Hepatocyte (in vitro differentiated cells): ENCODE data around the gene CFAP54. TPM values are rescaled to one million over a fixed set of nuclear protein-coding genes. Genes with fewer than 3 reads are reported as not detected.

Experiments used
- DNase-seq: peaks from one replicate; pipeline ENCODE4 v3.0.0-alpha.2; 2016; ENCODE audit warnings: low spot score
- H2AFZ ChIP-seq: fragments of 200-600 bp; sonication (generic); 2 replicates; pipeline ENCODE4 v1.6.0; 2016; ENCODE audit warnings: antibody characterized with exemption, mild to moderate bottlenecking
- H3K27ac ChIP-seq: fragments of 200-600 bp; sonication (generic); 2 replicates; pipeline ENCODE4 v1.5.1; 2016; ENCODE audit warnings: mild to moderate bottlenecking
- H3K27me3 ChIP-seq: fragments of 200-600 bp; sonication (generic); 2 replicates; pipeline ENCODE4 v1.6.1; 2016
- H3K36me3 ChIP-seq: fragments of 200-600 bp; sonication (generic); replicated peaks from 2 replicates; pipeline ENCODE4 v1.5.1; 2016; ENCODE audit warnings: low read depth; ENCODE audit not compliant: insufficient read depth
- H3K4me1 ChIP-seq: fragments of 200-600 bp; sonication (generic); 2 replicates; pipeline ENCODE4 v1.5.1; 2016; ENCODE audit warnings: mild to moderate bottlenecking, moderate library complexity; ENCODE audit not compliant: insufficient read depth
- H3K4me2 ChIP-seq: fragments of 200-600 bp; sonication (generic); 2 replicates; pipeline ENCODE4 v1.6.0; 2016
- H3K4me3 ChIP-seq: fragments of 200-600 bp; sonication (generic); 2 replicates; pipeline ENCODE4 v1.5.1; 2016; ENCODE audit warnings: mild to moderate bottlenecking
- H3K79me2 ChIP-seq: fragments of 200-600 bp; sonication (generic); 2 replicates; pipeline ENCODE4 v1.6.0; 2017; ENCODE audit warnings: mild to moderate bottlenecking
- H3K9me2 ChIP-seq: fragments of 200-600 bp; sonication (generic); replicated peaks from 2 replicates; pipeline ENCODE4 v1.6.0; 2017; ENCODE audit warnings: mild to moderate bottlenecking; ENCODE audit not compliant: insufficient read depth
- H3K9me3 ChIP-seq: fragments of 200-600 bp; sonication (generic); 2 replicates; pipeline ENCODE4 v1.5.1; 2016; ENCODE audit warnings: low read depth, mild to moderate bottlenecking
- H4K20me1 ChIP-seq: fragments of 200-600 bp; sonication (generic); 2 replicates; pipeline ENCODE4 v1.6.0; 2016; ENCODE audit warnings: mild to moderate bottlenecking; ENCODE audit not compliant: insufficient read depth, poor library complexity, severe bottlenecking
- CTCF ChIP-seq: fragments of 200-600 bp; sonication (generic); IDR thresholded peaks from 2 replicates; pipeline ENCODE4 v1.5.1; 2016; ENCODE audit warnings: antibody characterized with exemption, mild to moderate bottlenecking; ENCODE audit not compliant: poor library complexity
- EZH2 ChIP-seq: fragments of 200-600 bp; sonication (generic); IDR thresholded peaks from 2 replicates; pipeline ENCODE4 v1.6.1; 2016; ENCODE audit warnings: antibody characterized with exemption, mild to moderate bottlenecking, borderline replicate concordance
- EZH2phosphoT487 ChIP-seq: fragments of 200-600 bp; sonication (generic); IDR thresholded peaks from one replicate; pipeline ENCODE4 v1.6.1; 2018; ENCODE audit warnings: antibody characterized with exemption, mild to moderate bottlenecking, low read depth, moderate library complexity; ENCODE audit not compliant: unreplicated experiment, severe bottlenecking
- WGBS: methylation state at CpG from one replicate; pipeline ENCODE4 v1.1.6; 2016; ENCODE audit warnings: low lambda C conversion rate; ENCODE audit errors: missing lambda C conversion rate; 5-methylcytosine and 5-hydroxymethylcytosine counted together
- polyA plus RNA-seq: library from polyadenylated mRNA; unstranded; fragments of >200 nt; fragmentation: Nextera tagmentation; extraction: Ambion mirVana; gene quantifications from 2 replicates; pipeline ENCODE4 v1.2.1, GENCODE V29; 2016
- total RNA-seq: library from RNA; depleted of rRNA; stranded (reverse); fragments of >200 nt; gene quantifications from 2 replicates; pipeline ENCODE4 v1.2.3, GENCODE V29; 2014

CFAP54 gene
- total and polyA plus RNA-seq, 2 experiments from 2014 or later: 0.64 to 0.67 TPM

GRCh38 chr12:96571101-96571862, 81.9 kb downstream of the CFAP54 start:
- Histone ChIP-seq H3K79me2 (no peaks in the 10 kb centered on the region), H2AFZ (no peak overlapping the region), H4K20me1 (no peaks in the 10 kb centered on the region), H3K36me3 (no peaks in the 10 kb centered on the region), H3K9me3 (no peaks in the 10 kb centered on the region), H3K4me3 (no peak overlapping the region), H3K4me2 (no peak overlapping the region), H3K27ac (no peak overlapping the region), H3K9me2 (no peaks in the 10 kb centered on the region), H3K27me3 (no peaks in the 10 kb centered on the region), H3K4me1 (no peaks in the 10 kb centered on the region)
- TF ChIP-seq CTCF (no peak), EZH2phosphoT487 (no peak), EZH2 (no peak)
- DNase-seq: no peak
- 79% methylated on average over 4 of the region's 4 CpGs for WGBS

- peak; percentile 70 for DNase-seq
- H3K36me3 ChIP-seq: no peaks in the 10 kb centered on the region
- H3K79me2 ChIP-seq: no peaks in the 10 kb centered on the region
- no peaks in the 10 kb centered on the region for H3K27me3 ChIP-seq
- no peaks in the 10 kb centered on the region for H3K4me1 ChIP-seq
- H3K9me2 ChIP-seq: no peaks in the 10 kb centered on the region
- no peaks in the 10 kb centered on the region for H4K20me1 ChIP-seq
- peak overlapping the region; percentile 38 for H3K27ac ChIP-seq
- no peak overlapping the region for H3K4me2 ChIP-seq
- peak overlapping the region; percentile 60 for H2AFZ ChIP-seq
- no peaks in the 10 kb centered on the region for H3K9me3 ChIP-seq
- no peak overlapping the region for H3K4me3 ChIP-seq
- WGBS: 1% methylated on average over 3 of the region's 3 CpGs
- TF ChIP-seq CTCF: peak; percentile 78
- no peak for TF ChIP-seq EZH2phosphoT487
- TF ChIP-seq EZH2: no peak
These were observed 89.2 kb downstream of the CFAP54 start for GRCh38 chr12:96578526-96579125.

GRCh38 chr12:96585977-96586376, 96.6 kb downstream of the CFAP54 start:
- no peaks in the 10 kb centered on the region for H3K79me2 ChIP-seq
- H3K27ac ChIP-seq: no peak overlapping the region
- TF ChIP-seq EZH2phosphoT487 (no peak), CTCF (no peak), EZH2 (no peak)
- no peak overlapping the region for H3K4me2 ChIP-seq
- no peaks in the 10 kb centered on the region for H3K9me3 ChIP-seq
- no peaks in the 10 kb centered on the region for H3K9me2 ChIP-seq
- no peaks in the 10 kb centered on the region for H4K20me1 ChIP-seq
- DNase-seq: no peak
- H3K4me3 ChIP-seq: no peak overlapping the region
- 95% methylated on average over 1 of the region's 1 CpG for WGBS
- no peaks in the 10 kb centered on the region for H3K27me3 ChIP-seq
- H2AFZ ChIP-seq: no peak overlapping the region
- H3K36me3 ChIP-seq: no peaks in the 10 kb centered on the region
- no peaks in the 10 kb centered on the region for H3K4me1 ChIP-seq
